Stomach (tissue), 9 donors: Measurements from ENCODE around the gene MAP3K2. TPM values are rescaled to one million over a fixed set of nuclear protein-coding genes. Genes with fewer than 3 reads are reported as not detected.

Experiments
- DNase-seq, 2 donors: peaks; one replicate each; pipeline versions ENCODE4 v3.0.0 to v3.0.0-alpha.2; 2013 to 2019
- H3K27ac ChIP-seq, 5 donors: fragments of 200-600 bp in 4 of 5; sonication (generic) in 4 of 5; one replicate each; pipeline ENCODE4 v1.5.1; 2013 to 2019; ENCODE audit warnings: mild to moderate bottlenecking in 1 of 5, moderate library complexity in 1 of 5
- H3K27me3 ChIP-seq, 3 donors: fragments of 200-600 bp; sonication (generic); one replicate each; pipeline ENCODE4 v1.5.1; 2017 to 2019; ENCODE audit warnings: mixed run types in 1 of 3
- H3K36me3 ChIP-seq, 4 donors: fragments of 200-600 bp; sonication (generic); 1 replicate in 3 of 4; 2 replicates in 1 of 4; pipeline ENCODE4 v1.5.1; 2016 to 2019
- H3K4me1 ChIP-seq, 4 donors: fragments of 200-600 bp; sonication (generic); one replicate each; pipeline ENCODE4 v1.5.1; 2016 to 2019
- H3K4me3 ChIP-seq, 4 donors: fragments of 200-600 bp; sonication (generic) in 3 of 4; one replicate each; pipeline ENCODE4 v1.5.1; 2016 to 2019; ENCODE audit warnings: mild to moderate bottlenecking in 1 of 4
- H3K9me3 ChIP-seq, 4 donors: fragments of 200-600 bp; sonication (generic); one replicate each; pipeline ENCODE4 v1.5.1; 2016 to 2019
- EP300 ChIP-seq: sonication (generic); formaldehyde crosslinking; IDR thresholded peaks from one replicate; pipeline ENCODE4 v1.6.1; 2017; ENCODE audit warnings: antibody characterized with exemption
- POLR2A ChIP-seq, 4 donors: fragments of 450-650 bp; IDR thresholded peaks; one replicate each; pipeline ENCODE4 v1.6.1; 2016; ENCODE audit warnings: antibody characterized with exemption in 4 of 4, control low read depth in 2 of 4, mild to moderate bottlenecking in 1 of 4, moderate library complexity in 1 of 4
- POLR2AphosphoS5 ChIP-seq, 3 donors: sonication (generic); formaldehyde crosslinking; IDR thresholded peaks; one replicate each; pipeline ENCODE4 v1.6.1; 2016; ENCODE audit warnings: antibody characterized with exemption in 3 of 3
- WGBS, 5 donors: extraction: QIAGEN DNeasy Blood & Tissue Kit in 3 of 5; methylation state at CpG; one replicate each; pipeline versions ENCODE4 v1.1.5 to v1.1.7; 2013 to 2018; 5-methylcytosine and 5-hydroxymethylcytosine counted together
- intact Hi-C: fragments of 100-400 bp; cut with DNase I; formaldehyde crosslinking; loops from one replicate; pipeline ENCODE4 v1.15.1; 2023; ENCODE audit warnings: low total_unique reads
- polyA plus RNA-seq, 3 donors: library from polyadenylated mRNA; stranded (reverse); fragments of 200-250 nt; gene quantifications; one replicate each; pipeline ENCODE4 v1.2.3, GENCODE V29; 2013
- total RNA-seq, 5 donors: library from RNA; depleted of rRNA; stranded (reverse); fragments of >200 nt; gene quantifications; one replicate each; pipeline versions ENCODE4 v1.1.0 to v1.2.3, GENCODE V29; 2014 to 2016
- TF ChIP-seq, protein P1 (sequence below), 7 experiments: fragments of 450-650 bp in 4 of 7; fragments of 200-600 bp in 3 of 7; sonication (generic) in 3 of 7; IDR thresholded peaks; one replicate each; pipeline ENCODE4 v1.5.1; 2016 to 2019; ENCODE audit warnings: antibody characterized with exemption in 7 of 7, control low read depth in 2 of 7, mild to moderate bottlenecking in 1 of 7
- donor health status: healthy with polysubstance abuse.
- donor health status: Bipolar disorder and iron deficiency.
- donor health status: healthy.

Gene MAP3K2
- total and polyA plus RNA-seq, 8 donors: 3.8 to 141 (median 55.6) TPM

DNA sequence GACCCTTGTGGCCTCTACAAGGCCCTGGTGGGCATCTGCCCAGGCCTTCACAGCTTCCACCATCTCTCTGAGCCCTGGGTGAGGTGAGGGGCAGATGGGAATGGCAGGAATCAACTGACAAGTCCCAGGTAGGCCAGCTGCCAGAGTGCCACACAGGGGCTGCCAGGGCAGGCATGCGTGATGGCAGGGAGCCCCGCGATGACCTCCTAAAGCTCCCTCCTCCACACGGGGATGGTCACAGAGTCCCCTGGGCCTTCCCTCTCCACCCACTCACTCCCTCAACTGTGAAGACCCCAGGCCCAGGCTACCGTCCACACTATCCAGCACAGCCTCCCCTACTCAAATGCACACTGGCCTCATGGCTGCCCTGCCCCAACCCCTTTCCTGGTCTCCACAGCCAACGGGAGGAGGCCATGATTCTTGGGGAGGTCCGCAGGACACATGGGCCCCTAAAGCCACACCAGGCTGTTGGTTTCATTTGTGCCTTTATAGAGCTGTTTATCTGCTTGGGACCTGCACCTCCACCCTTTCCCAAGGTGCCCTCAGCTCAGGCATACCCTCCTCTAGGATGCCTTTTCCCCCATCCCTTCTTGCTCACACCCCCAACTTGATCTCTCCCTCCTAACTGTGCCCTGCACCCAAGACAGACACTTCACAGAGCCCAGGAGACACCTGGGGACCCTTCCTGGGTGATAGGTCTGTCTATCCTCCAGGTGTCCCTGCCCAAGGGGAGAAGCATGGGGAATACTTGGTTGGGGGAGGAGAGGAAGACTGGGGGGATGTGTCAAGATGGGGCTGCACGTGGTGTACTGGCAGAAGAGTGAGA, 32.5 kb upstream of the MAP3K2 start:
- peak in 1 of 2 donors; percentile 23 for DNase-seq

DNA sequence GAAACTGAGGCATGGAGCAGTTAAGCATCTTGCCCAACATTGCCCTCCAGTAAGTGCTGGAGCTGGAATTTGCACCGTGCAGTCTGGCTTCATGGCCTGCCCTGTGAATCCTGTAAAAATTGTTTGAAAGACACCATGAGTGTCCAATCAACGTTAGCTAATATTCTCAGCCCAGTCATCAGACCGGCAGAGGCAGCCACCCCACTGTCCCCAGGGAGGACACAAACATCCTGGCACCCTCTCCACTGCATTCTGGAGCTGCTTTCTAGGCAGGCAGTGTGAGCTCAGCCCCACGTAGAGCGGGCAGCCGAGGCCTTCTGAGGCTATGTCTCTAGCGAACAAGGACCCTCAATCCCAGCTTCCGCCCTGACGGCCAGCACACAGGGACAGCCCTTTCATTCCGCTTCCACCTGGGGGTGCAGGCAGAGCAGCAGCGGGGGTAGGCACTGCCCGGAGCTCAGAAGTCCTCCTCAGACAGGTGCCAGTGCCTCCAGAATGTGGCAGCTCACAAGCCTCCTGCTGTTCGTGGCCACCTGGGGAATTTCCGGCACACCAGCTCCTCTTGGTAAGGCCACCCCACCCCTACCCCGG, 31.8 kb upstream of the MAP3K2 start:
- TF ChIP-seq POLR2AphosphoS5 (IDR thresholded peaks at IDR 0.05): no peak
- no peak for TF ChIP-seq POLR2A (IDR thresholded peaks at IDR 0.05)
- no peak for TF ChIP-seq EP300
- TF ChIP-seq, protein P1, sequence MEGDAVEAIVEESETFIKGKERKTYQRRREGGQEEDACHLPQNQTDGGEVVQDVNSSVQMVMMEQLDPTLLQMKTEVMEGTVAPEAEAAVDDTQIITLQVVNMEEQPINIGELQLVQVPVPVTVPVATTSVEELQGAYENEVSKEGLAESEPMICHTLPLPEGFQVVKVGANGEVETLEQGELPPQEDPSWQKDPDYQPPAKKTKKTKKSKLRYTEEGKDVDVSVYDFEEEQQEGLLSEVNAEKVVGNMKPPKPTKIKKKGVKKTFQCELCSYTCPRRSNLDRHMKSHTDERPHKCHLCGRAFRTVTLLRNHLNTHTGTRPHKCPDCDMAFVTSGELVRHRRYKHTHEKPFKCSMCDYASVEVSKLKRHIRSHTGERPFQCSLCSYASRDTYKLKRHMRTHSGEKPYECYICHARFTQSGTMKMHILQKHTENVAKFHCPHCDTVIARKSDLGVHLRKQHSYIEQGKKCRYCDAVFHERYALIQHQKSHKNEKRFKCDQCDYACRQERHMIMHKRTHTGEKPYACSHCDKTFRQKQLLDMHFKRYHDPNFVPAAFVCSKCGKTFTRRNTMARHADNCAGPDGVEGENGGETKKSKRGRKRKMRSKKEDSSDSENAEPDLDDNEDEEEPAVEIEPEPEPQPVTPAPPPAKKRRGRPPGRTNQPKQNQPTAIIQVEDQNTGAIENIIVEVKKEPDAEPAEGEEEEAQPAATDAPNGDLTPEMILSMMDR (IDR thresholded peaks at IDR 0.05): no peak
- H3K27ac ChIP-seq: no peak overlapping the region
- H3K4me1 ChIP-seq: peaks cover 39 to 45% (median 43%) of the 10 kb centered on the region in 4 donors
- DNase-seq: peak in 1 of 2 donors; percentile 20
- no peaks in the 10 kb centered on the region for H3K36me3 ChIP-seq
- no peaks in the 10 kb centered on the region for H3K9me3 ChIP-seq
- no peak overlapping the region for H3K4me3 ChIP-seq
- WGBS, 5 donors: 83 to 88% (median 87%) methylated on average over 4 to 15 of the region's 15 CpGs
- H3K27me3 ChIP-seq: peaks cover 0 to 50% (median 17%) of the 10 kb centered on the region in 3 donors
- intact Hi-C loops: no loop called here

More for the DNA sequence above, 32.5 kb upstream of the MAP3K2 start:
- no peak for TF ChIP-seq POLR2AphosphoS5 (IDR thresholded peaks at IDR 0.05)
- TF ChIP-seq POLR2A (IDR thresholded peaks at IDR 0.05): no peak
- no peak for TF ChIP-seq EP300
- TF ChIP-seq, protein P1 (IDR thresholded peaks at IDR 0.05): no peak
- Histone ChIP-seq H3K4me3 (no peak overlapping the region), H3K36me3 (no peaks in the 10 kb centered on the region), H3K27ac (no peak overlapping the region), H3K4me1 (peaks cover 31 to 39% (median 37%) of the 10 kb centered on the region in 4 donors), H3K27me3 (peaks cover 0 to 55% (median 17%) of the 10 kb centered on the region in 3 donors), H3K9me3 (no peaks in the 10 kb centered on the region)
- intact Hi-C loops: no loop called here
- 40 to 80% (median 70%) methylated on average over 3 to 8 of the region's 8 CpGs for WGBS, 5 donors

DNA sequence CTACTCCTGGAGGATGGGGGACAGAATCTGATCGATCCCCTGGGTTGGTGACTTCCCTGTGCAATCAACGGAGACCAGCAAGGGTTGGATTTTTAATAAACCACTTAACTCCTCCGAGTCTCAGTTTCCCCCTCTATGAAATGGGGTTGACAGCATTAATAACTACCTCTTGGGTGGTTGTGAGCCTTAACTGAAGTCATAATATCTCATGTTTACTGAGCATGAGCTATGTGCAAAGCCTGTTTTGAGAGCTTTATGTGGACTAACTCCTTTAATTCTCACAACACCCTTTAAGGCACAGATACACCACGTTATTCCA, 31.3 kb upstream of the MAP3K2 start:
- TF ChIP-seq POLR2A (IDR thresholded peaks at IDR 0.05) (no peak), EP300 (no peak), POLR2AphosphoS5 (IDR thresholded peaks at IDR 0.05) (no peak)
- TF ChIP-seq, protein P1 (IDR thresholded peaks at IDR 0.05): no peak
- Histone ChIP-seq H3K4me3 (no peak overlapping the region), H3K36me3 (no peaks in the 10 kb centered on the region), H3K27ac (no peak overlapping the region), H3K27me3 (peaks cover 0 to 46% (median 17%) of the 10 kb centered on the region in 3 donors), H3K9me3 (no peaks in the 10 kb centered on the region), H3K4me1 (peaks cover 43 to 47% (median 45%) of the 10 kb centered on the region in 4 donors)
- DNase-seq: no peak
- intact Hi-C loops: no loop called here
- WGBS, 5 donors: 88 to 93% (median 92%) methylated on average over 4 of the region's 4 CpGs

DNA sequence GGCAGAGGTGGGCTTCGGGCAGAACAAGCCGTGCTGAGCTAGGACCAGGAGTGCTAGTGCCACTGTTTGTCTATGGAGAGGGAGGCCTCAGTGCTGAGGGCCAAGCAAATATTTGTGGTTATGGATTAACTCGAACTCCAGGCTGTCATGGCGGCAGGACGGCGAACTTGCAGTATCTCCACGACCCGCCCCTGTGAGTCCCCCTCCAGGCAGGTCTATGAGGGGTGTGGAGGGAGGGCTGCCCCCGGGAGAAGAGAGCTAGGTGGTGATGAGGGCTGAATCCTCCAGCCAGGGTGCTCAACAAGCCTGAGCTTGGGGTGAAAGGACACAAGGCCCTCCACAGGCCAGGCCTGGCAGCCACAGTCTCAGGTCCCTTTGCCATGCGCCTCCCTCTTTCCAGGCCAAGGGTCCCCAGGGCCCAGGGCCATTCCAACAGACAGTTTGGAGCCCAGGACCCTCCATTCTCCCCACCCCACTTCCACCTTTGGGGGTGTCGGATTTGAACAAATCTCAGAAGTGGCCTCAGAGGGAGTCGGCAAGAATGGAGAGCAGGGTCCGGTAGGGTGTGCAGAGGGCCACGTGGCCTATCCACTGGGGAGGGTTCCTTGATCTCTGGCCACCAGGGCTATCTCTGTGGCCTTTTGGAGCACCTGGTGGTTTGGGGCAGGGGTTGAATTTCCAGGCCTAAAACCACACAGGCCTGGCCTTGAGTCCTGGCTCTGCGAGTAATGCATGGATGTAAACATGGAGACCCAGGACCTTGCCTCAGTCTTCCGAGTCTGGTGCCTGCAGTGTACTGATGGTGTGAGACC, 30.7 kb upstream of the MAP3K2 start, which contains the start of gene PROC:
Gene PROC (plus strand): TSS at position 128 of the 812 bp plus-strand sequence. CDS start 1,516 bp downstream, outside the sequence.
- WGBS, 5 donors: 58 to 81% (median 61%) methylated on average over 15 to 16 of the region's 16 CpGs
- H3K36me3 ChIP-seq: no peaks in the 10 kb centered on the region
- TF ChIP-seq EP300: no peak
- no peak for TF ChIP-seq POLR2AphosphoS5 (IDR thresholded peaks at IDR 0.05)
- TF ChIP-seq, protein P1 (IDR thresholded peaks at IDR 0.05): no peak
- TF ChIP-seq POLR2A (IDR thresholded peaks at IDR 0.05): no peak
- H3K27me3 ChIP-seq: peaks cover 0 to 42% (median 15%) of the 10 kb centered on the region in 3 donors
- intact Hi-C loops: no loop called here
- H3K4me3 ChIP-seq: no peak within 1 kb of the TSS
- DNase-seq: peak in 1 of 2 donors; percentile 4
- no peak within 1 kb of the TSS for H3K27ac ChIP-seq
- H3K9me3 ChIP-seq: no peaks in the 10 kb centered on the region
- H3K4me1 ChIP-seq: peaks cover 41 to 47% (median 45%) of the 10 kb centered on the region in 4 donors
